Fibroblast of mammary gland (primary cell): ENCODE results near the gene ME3.
"Not testable (repeated sequence)": the region's sequence is repeated elsewhere in the genome, so short reads cannot be mapped to it uniquely, and the experiment has no call there.

Source experiments
- DNase-seq: peaks from one replicate; pipeline ENCODE4 v3.0.0-alpha.2; 2010; ENCODE audit warnings: low read depth
- H3K4me3 ChIP-seq: 2 replicates; pipeline ENCODE4 v1.5.1; 2011; ENCODE audit warnings: low read depth, mild to moderate bottlenecking, low read length, moderate library complexity; ENCODE audit not compliant: control insufficient read depth
- TF ChIP-seq, protein P1 (sequence below): conservative IDR thresholded peaks from 2 replicates; pipeline ENCODE4 v1.5.1; 2011; ENCODE audit warnings: low read depth, low read length, inconsistent platforms; ENCODE audit not compliant: control insufficient read depth, insufficient read depth

Gene ME3

DNA sequence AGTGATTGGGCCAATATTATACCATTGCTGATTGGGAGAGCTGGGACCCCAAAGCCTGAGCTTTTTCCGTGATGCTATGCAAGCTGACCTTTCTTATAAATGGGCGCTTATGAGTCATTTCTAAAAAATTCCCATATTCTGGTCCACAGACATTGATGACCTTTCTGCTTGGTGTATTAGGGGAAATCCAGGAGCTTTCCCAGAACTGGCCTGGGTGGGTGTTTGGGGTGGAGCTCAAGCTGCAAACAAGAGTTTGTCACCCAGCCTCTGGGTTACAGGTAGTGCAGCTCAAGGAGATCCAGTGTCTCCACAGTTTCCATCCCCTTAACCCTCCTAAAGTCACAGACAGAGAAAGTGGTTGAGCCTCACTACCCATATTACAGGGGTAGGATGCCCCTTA, 230.0 kb downstream of the ME3 start:
- H3K4me3 ChIP-seq, result no peak overlapping the region
- TF ChIP-seq, protein P1, sequence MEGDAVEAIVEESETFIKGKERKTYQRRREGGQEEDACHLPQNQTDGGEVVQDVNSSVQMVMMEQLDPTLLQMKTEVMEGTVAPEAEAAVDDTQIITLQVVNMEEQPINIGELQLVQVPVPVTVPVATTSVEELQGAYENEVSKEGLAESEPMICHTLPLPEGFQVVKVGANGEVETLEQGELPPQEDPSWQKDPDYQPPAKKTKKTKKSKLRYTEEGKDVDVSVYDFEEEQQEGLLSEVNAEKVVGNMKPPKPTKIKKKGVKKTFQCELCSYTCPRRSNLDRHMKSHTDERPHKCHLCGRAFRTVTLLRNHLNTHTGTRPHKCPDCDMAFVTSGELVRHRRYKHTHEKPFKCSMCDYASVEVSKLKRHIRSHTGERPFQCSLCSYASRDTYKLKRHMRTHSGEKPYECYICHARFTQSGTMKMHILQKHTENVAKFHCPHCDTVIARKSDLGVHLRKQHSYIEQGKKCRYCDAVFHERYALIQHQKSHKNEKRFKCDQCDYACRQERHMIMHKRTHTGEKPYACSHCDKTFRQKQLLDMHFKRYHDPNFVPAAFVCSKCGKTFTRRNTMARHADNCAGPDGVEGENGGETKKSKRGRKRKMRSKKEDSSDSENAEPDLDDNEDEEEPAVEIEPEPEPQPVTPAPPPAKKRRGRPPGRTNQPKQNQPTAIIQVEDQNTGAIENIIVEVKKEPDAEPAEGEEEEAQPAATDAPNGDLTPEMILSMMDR, result no peak
- peak; percentile 35 for DNase-seq

GRCh38 chr11:86440843-86441242, 231.6 kb downstream of the ME3 start:
- DNase-seq, result peak; percentile 55
- no peak overlapping the region for H3K4me3 ChIP-seq
- TF ChIP-seq, protein P1, result no peak

GRCh38 chr11:86440305-86440716, 232.1 kb downstream of the ME3 start:
- H3K4me3 ChIP-seq, result no peak overlapping the region
- TF ChIP-seq, protein P1, result no peak
- peak; percentile 92 for DNase-seq

DNA sequence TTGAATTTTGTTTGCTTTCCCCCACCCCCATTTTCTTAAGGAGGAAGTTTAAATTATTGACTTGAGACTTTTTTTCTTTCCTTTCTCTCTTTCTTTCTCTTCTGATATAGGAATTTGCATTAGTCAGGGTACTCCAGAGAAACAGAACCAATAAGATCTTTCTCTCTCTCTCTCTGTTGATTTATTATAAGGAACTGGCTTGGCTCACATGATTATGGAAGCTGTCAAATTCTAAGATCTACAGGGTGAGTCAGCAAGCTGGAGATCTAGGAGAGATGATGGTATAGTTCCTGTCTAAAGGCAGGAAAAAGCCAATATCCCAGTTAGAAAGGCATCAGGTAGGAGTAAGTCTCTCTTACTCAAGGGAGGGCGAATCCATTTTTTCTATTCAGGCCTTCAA, 233.7 kb downstream of the ME3 start:
- TF ChIP-seq, protein P1, result no peak
- peak; percentile 85 for DNase-seq
- H3K4me3 ChIP-seq, result no peak overlapping the region

DNA sequence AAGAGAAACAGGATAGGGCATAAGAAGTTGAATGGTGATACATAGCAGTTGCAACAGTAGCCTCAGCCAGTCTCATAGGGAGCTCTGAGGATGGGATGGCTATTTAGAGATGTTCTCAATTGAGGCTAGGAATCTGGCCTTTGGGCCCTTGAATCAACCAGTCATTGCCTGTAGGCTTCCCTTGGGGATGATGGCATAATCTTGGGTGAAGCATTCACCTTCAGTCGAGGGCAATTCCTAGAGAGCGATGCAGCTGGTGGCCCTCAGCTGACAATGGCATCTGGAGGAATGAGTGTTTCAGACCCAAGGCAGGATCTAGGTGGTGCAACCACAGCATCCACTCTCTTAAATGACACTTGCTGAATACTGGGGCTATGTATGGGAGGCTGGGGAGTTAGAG, 236.7 kb downstream of the ME3 start:
- H3K4me3 ChIP-seq, result no peak overlapping the region
- no peak for DNase-seq
- TF ChIP-seq, protein P1, result no peak

- H3K4me3 ChIP-seq, DNase-seq: not testable (repeated sequence)
These were observed 238.9 kb downstream of the ME3 start for GRCh38 chr11:86433361-86434095.

- TF ChIP-seq, protein P1, result no peak
- no peak overlapping the region for H3K4me3 ChIP-seq
- DNase-seq, result no peak
These were observed 241.2 kb downstream of the ME3 start for GRCh38 chr11:86431258-86431657.
